Activated naive CD8-positive, alpha-beta T cell treated with anti-CD3 and anti-CD28 coated beads for 36 hours (primary cell): Measurements from ENCODE around the gene ETV1. TPM values are rescaled to one million over a fixed set of nuclear protein-coding genes. Genes with fewer than 3 reads are reported as not detected.

Source experiments
- DNase-seq: peaks from one replicate; pipeline ENCODE4 v3.0.0; 2021
- H3K27ac Mint-ChIP-seq: one replicate; pipeline ENCODE4 v1.8.0; 2022; ENCODE audit warnings: mild to moderate bottlenecking, moderate library complexity, mixed read lengths
- H3K27me3 Mint-ChIP-seq: one replicate; pipeline ENCODE4 v1.8.0; 2022; ENCODE audit warnings: mild to moderate bottlenecking, mixed read lengths
- H3K36me3 Mint-ChIP-seq: one replicate; pipeline ENCODE4 v1.8.0; 2021; ENCODE audit warnings: mild to moderate bottlenecking, mixed read lengths
- H3K4me1 Mint-ChIP-seq: one replicate; pipeline ENCODE4 v1.8.0; 2021; ENCODE audit warnings: mixed read lengths
- H3K4me3 Mint-ChIP-seq: one replicate; pipeline ENCODE4 v1.8.0; 2022; ENCODE audit warnings: mild to moderate bottlenecking, moderate library complexity, mixed read lengths
- H3K9me3 Mint-ChIP-seq: one replicate; pipeline ENCODE4 v1.8.0; 2022; ENCODE audit warnings: mixed read lengths
- total RNA-seq, 2 experiments: library from RNA; stranded (reverse); gene quantifications; one replicate each; pipeline ENCODE4 v1.2.3, GENCODE V29; 2021

ETV1 gene
- total RNA-seq, 2 experiments from 2014 or later = 0.10 TPM; not detected in 1

GRCh38 chr7:13850185-13850752 lies 139.2 kb downstream of the ETV1 start:
- peak overlapping the region; percentile 48 for H3K27ac Mint-ChIP-seq
- peaks cover 18% of the 10 kb centered on the region for H3K4me1 Mint-ChIP-seq
- DNase-seq = peak; percentile 38
- H3K9me3 Mint-ChIP-seq = no peaks in the 10 kb centered on the region
- no peaks in the 10 kb centered on the region for H3K27me3 Mint-ChIP-seq
- no peaks in the 10 kb centered on the region for H3K36me3 Mint-ChIP-seq
- H3K4me3 Mint-ChIP-seq = no peak overlapping the region

DNA sequence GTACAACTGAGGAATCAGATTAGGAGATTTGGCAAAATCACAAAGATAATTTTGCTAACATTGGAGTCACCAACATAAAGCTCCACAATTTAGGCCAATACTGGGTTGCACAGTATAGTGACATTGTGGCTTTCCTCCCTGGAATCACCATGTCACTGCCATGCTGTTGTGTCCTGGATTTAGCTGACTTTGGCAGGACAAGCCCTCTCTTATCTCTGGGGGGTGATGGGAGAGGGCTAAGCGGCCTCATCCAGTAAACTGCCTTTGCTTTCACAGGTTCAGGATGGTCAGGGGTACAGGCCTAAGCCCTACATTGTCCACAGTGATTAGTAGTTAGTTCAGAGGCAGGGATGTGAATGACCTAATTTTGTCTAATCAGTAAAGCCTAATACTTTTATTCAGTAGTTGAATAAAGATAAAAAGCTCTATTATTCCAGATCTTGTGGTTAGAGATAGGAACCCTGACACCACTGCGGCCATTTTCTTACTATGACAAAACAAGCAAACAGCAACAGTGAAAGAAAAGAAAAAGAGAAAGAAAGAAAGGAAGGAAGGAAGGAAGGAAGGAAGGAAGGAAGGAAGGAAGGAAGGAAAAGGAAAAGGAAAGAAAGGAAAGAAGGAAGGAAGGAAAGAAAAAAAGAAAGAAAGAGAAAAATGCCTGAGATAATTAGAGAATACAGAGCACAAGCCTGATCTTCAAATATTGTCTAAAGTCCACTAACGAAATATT lies 140.1 kb downstream of the ETV1 start:
- H3K9me3 Mint-ChIP-seq = no peaks in the 10 kb centered on the region
- no peaks in the 10 kb centered on the region for H3K27me3 Mint-ChIP-seq
- H3K4me3 Mint-ChIP-seq = no peak overlapping the region
- peaks cover 18% of the 10 kb centered on the region for H3K4me1 Mint-ChIP-seq
- DNase-seq = no peak
- no peaks in the 10 kb centered on the region for H3K36me3 Mint-ChIP-seq
- no peak overlapping the region for H3K27ac Mint-ChIP-seq

- no peak overlapping the region for H3K27ac Mint-ChIP-seq
- no peaks in the 10 kb centered on the region for H3K27me3 Mint-ChIP-seq
- peaks cover 18% of the 10 kb centered on the region for H3K4me1 Mint-ChIP-seq
- no peaks in the 10 kb centered on the region for H3K9me3 Mint-ChIP-seq
- no peaks in the 10 kb centered on the region for H3K36me3 Mint-ChIP-seq
- no peak for DNase-seq
- no peak overlapping the region for H3K4me3 Mint-ChIP-seq
These were observed 140.8 kb downstream of the ETV1 start for GRCh38 chr7:13848681-13849131.

DNA sequence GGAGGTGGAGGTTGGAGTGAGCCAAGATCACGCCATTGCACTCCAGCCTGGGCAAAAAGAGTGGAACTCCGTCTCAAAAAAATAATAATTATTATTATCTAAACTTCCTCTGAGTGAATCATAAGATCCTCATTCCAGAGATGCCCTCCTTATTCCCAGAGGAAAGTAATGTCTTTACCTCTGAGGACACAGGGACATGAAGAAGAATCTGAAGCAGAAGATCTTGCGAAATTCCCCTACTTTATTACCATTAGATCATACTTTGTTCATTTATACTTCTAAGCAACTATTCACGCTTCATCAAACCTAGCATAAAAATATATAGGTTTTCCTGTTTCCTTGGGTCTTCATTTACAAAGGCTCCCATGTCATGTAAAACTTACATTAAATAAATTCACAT lies 143.1 kb downstream of the ETV1 start:
- Mint-ChIP-seq H3K27me3 (no peaks in the 10 kb centered on the region), H3K4me1 (peaks cover 14% of the 10 kb centered on the region), H3K27ac (no peak overlapping the region), H3K36me3 (no peaks in the 10 kb centered on the region), H3K9me3 (no peaks in the 10 kb centered on the region), H3K4me3 (no peak overlapping the region)
- DNase-seq = no peak

DNA sequence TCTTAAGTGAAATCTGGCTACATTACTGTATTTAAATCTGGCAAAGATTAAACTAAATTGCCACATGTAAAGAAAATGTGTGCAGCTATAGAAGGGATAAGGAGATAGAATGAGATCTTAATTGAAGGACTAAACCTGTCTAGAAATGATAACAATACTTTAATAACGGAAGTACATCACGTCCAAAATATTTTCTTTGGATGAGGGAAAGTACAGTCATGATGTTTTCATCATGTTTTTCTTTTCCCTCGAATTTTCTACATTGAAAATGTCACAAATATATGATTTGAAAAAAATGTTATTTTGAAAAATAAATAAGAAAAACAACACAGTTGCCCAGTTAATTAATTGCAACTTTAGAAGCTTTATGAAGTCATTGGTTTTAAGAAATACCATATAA lies 143.9 kb downstream of the ETV1 start:
- Mint-ChIP-seq H3K27me3 (no peaks in the 10 kb centered on the region), H3K4me3 (no peak overlapping the region), H3K4me1 (peaks cover 9% of the 10 kb centered on the region), H3K27ac (no peak overlapping the region), H3K9me3 (no peaks in the 10 kb centered on the region), H3K36me3 (no peaks in the 10 kb centered on the region)
- DNase-seq = no peak

DNA sequence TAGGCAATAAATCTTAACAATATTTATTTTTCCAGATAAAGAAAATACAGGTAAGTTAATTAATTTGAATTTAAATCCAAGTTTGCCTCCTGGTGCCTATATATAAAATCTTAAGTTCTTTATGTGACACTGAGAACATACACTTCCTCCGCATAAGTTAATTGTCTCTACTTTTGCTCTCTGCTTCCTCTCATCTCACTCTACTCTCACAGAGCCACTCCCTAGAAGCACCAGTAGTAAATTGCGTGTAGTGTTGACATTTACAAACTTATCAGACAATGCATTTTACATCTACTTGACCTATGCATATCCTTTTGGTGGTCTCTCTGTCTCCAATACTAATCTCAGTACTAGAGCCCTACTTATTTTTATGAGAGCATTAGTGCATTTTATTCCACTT lies 144.5 kb downstream of the ETV1 start:
- H3K27me3 Mint-ChIP-seq = no peaks in the 10 kb centered on the region
- H3K4me3 Mint-ChIP-seq = no peak overlapping the region
- H3K9me3 Mint-ChIP-seq = no peaks in the 10 kb centered on the region
- H3K4me1 Mint-ChIP-seq = peaks cover 7% of the 10 kb centered on the region
- H3K36me3 Mint-ChIP-seq = no peaks in the 10 kb centered on the region
- no peak for DNase-seq
- H3K27ac Mint-ChIP-seq = no peak overlapping the region

DNA sequence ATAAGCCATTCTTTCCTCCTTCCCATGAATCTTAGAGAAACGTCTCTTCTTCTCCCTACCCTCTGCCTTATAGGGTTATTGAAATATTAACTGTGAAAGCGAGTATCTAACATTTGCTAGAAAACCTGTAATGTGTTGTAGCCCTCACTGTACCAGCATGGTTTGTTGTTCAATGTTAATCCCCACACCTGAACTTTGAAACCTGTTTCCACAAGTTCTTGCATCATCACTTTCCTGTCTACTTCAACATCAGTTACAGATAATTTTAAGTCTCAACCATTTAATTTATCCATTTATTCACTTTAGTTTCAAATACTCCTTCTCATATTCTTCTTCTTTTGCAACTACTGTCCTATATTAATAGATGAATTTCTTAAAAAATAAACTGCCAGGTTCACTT lies 148.2 kb downstream of the ETV1 start:
- DNase-seq = no peak
- Mint-ChIP-seq H3K27me3 (no peaks in the 10 kb centered on the region), H3K4me3 (no peak overlapping the region), H3K36me3 (no peaks in the 10 kb centered on the region), H3K9me3 (no peaks in the 10 kb centered on the region), H3K4me1 (no peaks in the 10 kb centered on the region), H3K27ac (no peak overlapping the region)
